Neural progenitor cell (in vitro differentiated cells): ENCODE data around the gene LZTFL1.

Source experiments
- CTCF ChIP-seq: fragments of 200-600 bp; sonication (generic); IDR thresholded peaks from 2 replicates; pipeline ENCODE4 v1.5.1; 2017; ENCODE audit warnings: antibody characterized with exemption, mild to moderate bottlenecking
- EZH2 ChIP-seq: fragments of 200-600 bp; sonication (generic); IDR thresholded peaks from 2 replicates; pipeline ENCODE4 v1.6.1; 2017; ENCODE audit warnings: antibody characterized with exemption, mild to moderate bottlenecking, moderate library complexity

GRCh38 chr3:45841420-45841756, 531 bp downstream of the LZTFL1 start:
- TF ChIP-seq CTCF: no peak
- no peak for TF ChIP-seq EZH2
